ENCODE data around the gene PODN. TPM values are rescaled to one million over a fixed set of nuclear protein-coding genes. Genes with fewer than 3 reads are reported as not detected.

PODN gene
- total and polyA plus RNA-seq, 4 experiments from 2014 or later = not detected

DNA sequence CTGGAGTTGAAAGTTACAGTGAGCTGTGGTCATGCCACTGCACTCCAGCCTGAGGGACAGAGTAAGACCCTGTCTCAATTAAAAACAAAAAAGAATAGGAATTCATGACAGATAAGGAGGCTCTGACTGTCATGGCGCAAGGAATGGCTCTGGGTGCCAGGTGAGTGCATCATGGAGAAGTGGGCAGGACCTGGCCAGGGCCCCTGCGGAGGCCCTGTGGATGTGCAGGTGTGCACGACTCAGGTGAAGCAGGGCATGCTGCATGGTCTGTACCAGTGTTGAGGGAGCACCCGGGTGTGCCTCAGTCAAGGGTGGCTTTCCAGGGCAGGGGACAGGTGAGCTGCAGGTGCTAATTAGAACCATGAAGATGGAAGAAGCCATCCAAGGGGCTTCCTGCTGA, 66.4 kb downstream of the PODN start:
- Mint-ChIP-seq H3K27ac (no peak overlapping the region), H3K36me3 (no peaks in the 10 kb centered on the region), H3K4me1 (no peaks in the 10 kb centered on the region), H3K4me3 (no peak overlapping the region), H3K9me3 (no peaks in the 10 kb centered on the region), H3K27me3 (peaks cover 0 to 2% of the 10 kb centered on the region in 2 donors)
- ChIA-PET POLR2A (ENCODE audit: partially characterized antibody) (no interaction called here), CTCF (ENCODE audit: partially characterized antibody) (no interaction called here)
- H3K36me3 ChIP-seq (ENCODE audit: insufficient read depth, low read length) = no peaks in the 10 kb centered on the region
- H3K4me3 ChIP-seq (ENCODE audit: low read length in 2 of 2) = no peak overlapping the region
- no peaks in the 10 kb centered on the region for H3K27me3 ChIP-seq (ENCODE audit: insufficient read depth, low read length)
- H3K4me1 ChIP-seq (ENCODE audit: insufficient read depth, low read length) = no peaks in the 10 kb centered on the region
- H3K9me3 ChIP-seq (ENCODE audit: control insufficient read depth in 1 of 2, low read length in 2 of 2) = no peaks in the 10 kb centered on the region
- DNase-seq = no peak
- intact Hi-C loops (cut with micrococcal nuclease) = no loop called here
- H3K27ac ChIP-seq (ENCODE audit: low read depth, low read length) = no peak overlapping the region

GRCh38 chr1:53129891-53130597, 68.0 kb downstream of the PODN start:
- intact Hi-C loops (cut with micrococcal nuclease) = no loop called here
- ChIA-PET POLR2A (ENCODE audit: partially characterized antibody) (no interaction called here), CTCF (ENCODE audit: partially characterized antibody) (interaction anchor here (0.9 kb wide), 1 partner anchor 208 kb away, joined by 3 read pairs; no protein-coding TSS in a partner anchor)
- no peak for DNase-seq
- peak overlapping the region in 1 of 7 donors; percentile 65 for H3K27ac Mint-ChIP-seq
- no peaks in the 10 kb centered on the region for H3K9me3 Mint-ChIP-seq
- H3K4me3 Mint-ChIP-seq = no peak overlapping the region
- H3K4me1 ChIP-seq (ENCODE audit: insufficient read depth, low read length) = no peaks in the 10 kb centered on the region
- H3K9me3 ChIP-seq (ENCODE audit: control insufficient read depth in 1 of 2, low read length in 2 of 2) = no peaks in the 10 kb centered on the region
- no peak overlapping the region for H3K4me3 ChIP-seq (ENCODE audit: low read length in 2 of 2)
- H3K4me1 Mint-ChIP-seq = no peaks in the 10 kb centered on the region
- H3K36me3 Mint-ChIP-seq = no peaks in the 10 kb centered on the region
- H3K36me3 ChIP-seq (ENCODE audit: insufficient read depth, low read length) = no peaks in the 10 kb centered on the region
- no peak overlapping the region for H3K27ac ChIP-seq (ENCODE audit: low read depth, low read length)
- no peaks in the 10 kb centered on the region for H3K27me3 ChIP-seq (ENCODE audit: insufficient read depth, low read length)
- peaks cover 0 to 2% of the 10 kb centered on the region in 2 donors for H3K27me3 Mint-ChIP-seq

GRCh38 chr1:53130598-53130877, 68.5 kb downstream of the PODN start:
- CTCF ChIA-PET (ENCODE audit: partially characterized antibody) = no interaction called here
- Mint-ChIP-seq H3K27ac (no peak overlapping the region), H3K27me3 (peaks cover 0 to 2% of the 10 kb centered on the region in 2 donors), H3K9me3 (no peaks in the 10 kb centered on the region), H3K4me3 (no peak overlapping the region), H3K4me1 (no peaks in the 10 kb centered on the region), H3K36me3 (no peaks in the 10 kb centered on the region)
- POLR2A ChIA-PET (ENCODE audit: partially characterized antibody) = no interaction called here
- H3K4me1 ChIP-seq (ENCODE audit: insufficient read depth, low read length) = no peaks in the 10 kb centered on the region
- intact Hi-C loops (cut with micrococcal nuclease) = no loop called here
- H3K27ac ChIP-seq (ENCODE audit: low read depth, low read length) = no peak overlapping the region
- H3K27me3 ChIP-seq (ENCODE audit: insufficient read depth, low read length) = no peaks in the 10 kb centered on the region
- DNase-seq = no peak
- no peak overlapping the region for H3K4me3 ChIP-seq (ENCODE audit: low read length in 2 of 2)
- H3K9me3 ChIP-seq (ENCODE audit: control insufficient read depth in 1 of 2, low read length in 2 of 2) = no peaks in the 10 kb centered on the region
- no peaks in the 10 kb centered on the region for H3K36me3 ChIP-seq (ENCODE audit: insufficient read depth, low read length)

GRCh38 chr1:53130878-53131589, 69.0 kb downstream of the PODN start:
- DNase-seq = no peak
- intact Hi-C loops (cut with micrococcal nuclease) = no loop called here
- Histone ChIP-seq H3K4me3 (ENCODE audit: low read length in 2 of 2) (no peak overlapping the region), H3K27ac (ENCODE audit: low read depth, low read length) (no peak overlapping the region), H3K27me3 (ENCODE audit: insufficient read depth, low read length) (no peaks in the 10 kb centered on the region), H3K4me1 (ENCODE audit: insufficient read depth, low read length) (no peaks in the 10 kb centered on the region), H3K36me3 (ENCODE audit: insufficient read depth, low read length) (no peaks in the 10 kb centered on the region), H3K9me3 (ENCODE audit: control insufficient read depth in 1 of 2, low read length in 2 of 2) (no peaks in the 10 kb centered on the region)
- H3K36me3 Mint-ChIP-seq = no peaks in the 10 kb centered on the region
- no peak overlapping the region for H3K4me3 Mint-ChIP-seq
- ChIA-PET CTCF (ENCODE audit: partially characterized antibody) (no interaction called here), POLR2A (ENCODE audit: partially characterized antibody) (no interaction called here)
- peaks cover 0 to 2% of the 10 kb centered on the region in 2 donors for H3K27me3 Mint-ChIP-seq
- H3K4me1 Mint-ChIP-seq = no peaks in the 10 kb centered on the region
- no peaks in the 10 kb centered on the region for H3K9me3 Mint-ChIP-seq
- no peak overlapping the region for H3K27ac Mint-ChIP-seq

- no peak overlapping the region for H3K4me3 ChIP-seq (ENCODE audit: low read length in 2 of 2)
- no peaks in the 10 kb centered on the region for H3K9me3 ChIP-seq (ENCODE audit: control insufficient read depth in 1 of 2, low read length in 2 of 2)
- H3K27me3 Mint-ChIP-seq = peaks cover 0 to 2% of the 10 kb centered on the region in 2 donors
- intact Hi-C loops (cut with micrococcal nuclease) = no loop called here
- POLR2A ChIA-PET (ENCODE audit: partially characterized antibody) = no interaction called here
- no peaks in the 10 kb centered on the region for H3K36me3 Mint-ChIP-seq
- DNase-seq = no peak
- H3K4me1 Mint-ChIP-seq = no peaks in the 10 kb centered on the region
- no peak overlapping the region for H3K27ac Mint-ChIP-seq
- CTCF ChIA-PET (ENCODE audit: partially characterized antibody) = no interaction called here
- no peak overlapping the region for H3K27ac ChIP-seq (ENCODE audit: low read depth, low read length)
- H3K4me1 ChIP-seq (ENCODE audit: insufficient read depth, low read length) = no peaks in the 10 kb centered on the region
- H3K4me3 Mint-ChIP-seq = no peak overlapping the region
- H3K9me3 Mint-ChIP-seq = no peaks in the 10 kb centered on the region
- H3K36me3 ChIP-seq (ENCODE audit: insufficient read depth, low read length) = no peaks in the 10 kb centered on the region
- H3K27me3 ChIP-seq (ENCODE audit: insufficient read depth, low read length) = no peaks in the 10 kb centered on the region
Measured at GRCh38 chr1:53131590-53131938, 69.6 kb downstream of the PODN start.

DNA sequence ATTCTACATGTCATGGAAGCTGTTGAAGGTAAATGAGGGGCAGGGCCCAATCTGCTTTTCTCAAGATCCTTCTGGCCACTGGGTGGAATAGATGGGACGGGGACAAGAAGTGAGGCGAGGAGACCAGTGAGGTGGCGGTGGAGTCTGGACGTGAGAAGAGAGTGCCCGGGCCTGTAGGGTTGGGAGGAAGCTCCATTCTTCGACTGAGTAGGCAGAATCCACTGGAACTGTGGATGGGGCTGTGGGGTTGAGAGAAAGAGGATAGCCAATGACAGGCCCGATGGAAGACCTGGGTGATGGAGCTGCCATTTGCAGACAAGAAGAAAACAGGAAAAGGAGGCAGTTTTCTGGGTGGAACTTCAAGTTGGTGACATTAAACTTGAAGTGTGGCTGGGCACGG, 70.2 kb downstream of the PODN start:
- Histone ChIP-seq H3K9me3 (ENCODE audit: control insufficient read depth in 1 of 2, low read length in 2 of 2) (no peaks in the 10 kb centered on the region), H3K4me3 (ENCODE audit: low read length in 2 of 2) (no peak overlapping the region), H3K27ac (ENCODE audit: low read depth, low read length) (no peak overlapping the region), H3K27me3 (ENCODE audit: insufficient read depth, low read length) (no peaks in the 10 kb centered on the region), H3K36me3 (ENCODE audit: insufficient read depth, low read length) (no peaks in the 10 kb centered on the region), H3K4me1 (ENCODE audit: insufficient read depth, low read length) (no peaks in the 10 kb centered on the region)
- peaks cover 0 to under 1% (median 0%) of the 10 kb centered on the region in 8 donors for H3K9me3 Mint-ChIP-seq
- POLR2A ChIA-PET (ENCODE audit: partially characterized antibody) = no interaction called here
- CTCF ChIA-PET (ENCODE audit: partially characterized antibody) = no interaction called here
- H3K27ac Mint-ChIP-seq = peak overlapping the region in 1 of 7 donors; percentile 60
- intact Hi-C loops (cut with micrococcal nuclease) = no loop called here
- peaks cover 0 to 2% of the 10 kb centered on the region in 2 donors for H3K27me3 Mint-ChIP-seq
- no peak for DNase-seq
- H3K4me1 Mint-ChIP-seq = no peaks in the 10 kb centered on the region
- no peaks in the 10 kb centered on the region for H3K36me3 Mint-ChIP-seq
- H3K4me3 Mint-ChIP-seq = no peak overlapping the region

DNA sequence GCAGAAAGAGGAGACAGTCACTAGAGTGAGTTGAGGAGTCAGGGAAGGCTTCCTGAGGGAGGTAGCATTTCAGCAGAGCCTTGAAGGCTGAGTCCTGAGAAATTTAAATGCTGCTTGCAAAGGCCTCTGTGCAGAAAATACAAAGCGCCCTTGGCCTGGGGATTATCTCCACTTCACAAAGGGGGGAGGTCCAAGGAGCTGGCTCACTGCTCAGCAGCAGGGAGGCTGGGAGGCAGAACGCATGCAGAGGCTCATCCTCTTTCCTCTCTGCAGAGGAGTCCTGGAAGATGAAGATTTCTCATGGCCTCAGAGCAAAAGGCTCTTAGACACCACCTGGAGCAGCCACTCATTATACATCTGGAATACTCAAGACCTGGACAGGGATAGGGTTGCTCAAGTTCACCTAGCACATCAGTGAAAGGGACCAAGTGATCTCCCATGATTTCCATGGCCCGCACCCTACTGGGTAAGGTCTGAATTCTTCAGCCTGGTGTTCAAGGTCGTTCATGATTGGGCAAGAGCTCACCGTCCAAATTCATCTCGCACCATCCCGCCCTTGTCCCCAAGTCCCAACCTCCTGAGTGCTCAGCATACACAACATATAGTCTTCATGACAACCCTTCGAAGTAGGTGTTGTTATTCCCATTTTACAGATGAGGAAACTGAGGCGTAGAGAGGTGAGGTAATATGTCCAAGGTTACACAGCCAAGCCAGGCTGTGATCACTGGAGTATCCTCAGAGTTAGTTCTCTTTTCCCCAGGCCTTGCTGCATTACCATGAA, 71.4 kb downstream of the PODN start:
- Histone ChIP-seq H3K4me3 (ENCODE audit: low read length in 2 of 2) (no peak overlapping the region), H3K36me3 (ENCODE audit: insufficient read depth, low read length) (no peaks in the 10 kb centered on the region), H3K27ac (ENCODE audit: low read depth, low read length) (no peak overlapping the region), H3K9me3 (ENCODE audit: control insufficient read depth in 1 of 2, low read length in 2 of 2) (peaks cover 0 to 3% of the 10 kb centered on the region in 2 donors), H3K27me3 (ENCODE audit: insufficient read depth, low read length) (no peaks in the 10 kb centered on the region), H3K4me1 (ENCODE audit: insufficient read depth, low read length) (no peaks in the 10 kb centered on the region)
- peaks cover 0 to 11% (median 6%) of the 10 kb centered on the region in 8 donors for H3K9me3 Mint-ChIP-seq
- H3K36me3 Mint-ChIP-seq = peaks cover 0 to 7% of the 10 kb centered on the region in 2 donors
- H3K27ac Mint-ChIP-seq = peak overlapping the region in 1 of 7 donors; percentile 9
- H3K4me3 Mint-ChIP-seq = no peak overlapping the region
- H3K27me3 Mint-ChIP-seq = no peaks in the 10 kb centered on the region
- intact Hi-C loops (cut with micrococcal nuclease) = no loop called here
- no peaks in the 10 kb centered on the region for H3K4me1 Mint-ChIP-seq
- POLR2A ChIA-PET (ENCODE audit: partially characterized antibody) = no interaction called here
- no peak for DNase-seq
- CTCF ChIA-PET (ENCODE audit: partially characterized antibody) = no interaction called here
